SK-N-MC (cell line): ENCODE measurements around the gene B4GALNT4.

Experiments
- DNase-seq: peaks from one replicate; pipeline ENCODE4 v3.0.0-alpha.2; 2011; ENCODE audit warnings: low read depth, low spot score
- H3K27ac ChIP-seq: fragments of 200-600 bp; sonication (generic); 2 replicates; pipeline ENCODE4 v1.5.1; 2016; ENCODE audit warnings: mixed run types
- H3K36me3 ChIP-seq: fragments of 200-600 bp; sonication (generic); 2 replicates; pipeline ENCODE4 v1.6.1; 2017; ENCODE audit warnings: antibody characterized with exemption, low read length, mixed read lengths; ENCODE audit not compliant: insufficient read depth
- H3K4me3 ChIP-seq: fragments of 200-600 bp; sonication (generic); 2 replicates; pipeline ENCODE4 v1.5.1; 2016
- H3K9ac ChIP-seq: fragments of 200-600 bp; sonication (generic); 2 replicates; pipeline ENCODE4 v1.8.0; 2017; ENCODE audit warnings: mixed run types, mixed read lengths; ENCODE audit not compliant: insufficient read length
- H3K9me3 ChIP-seq: fragments of 200-600 bp; sonication (generic); 2 replicates; pipeline ENCODE4 v1.6.1; 2017; ENCODE audit warnings: low read depth, mild to moderate bottlenecking, antibody characterized with exemption, low read length, moderate library complexity, mixed read lengths
- EZH2 ChIP-seq: fragments of 200-600 bp; sonication (generic); IDR thresholded peaks from one replicate; pipeline ENCODE4 v1.6.1; 2017; ENCODE audit warnings: antibody characterized with exemption
- FOXP2 ChIP-seq: optimal IDR thresholded peaks from 2 replicates; pipeline ENCODE3; 2011; ENCODE audit warnings: mild to moderate bottlenecking, moderate library complexity; ENCODE audit not compliant: insufficient read depth; ENCODE audit errors: extremely low read length, control extremely low read depth
- POLR2AphosphoS5 ChIP-seq: IDR thresholded peaks from 2 replicates; pipeline ENCODE4 v1.6.1; 2012; ENCODE audit warnings: mild to moderate bottlenecking, low read depth, low read length, borderline replicate concordance

B4GALNT4 gene

DNA sequence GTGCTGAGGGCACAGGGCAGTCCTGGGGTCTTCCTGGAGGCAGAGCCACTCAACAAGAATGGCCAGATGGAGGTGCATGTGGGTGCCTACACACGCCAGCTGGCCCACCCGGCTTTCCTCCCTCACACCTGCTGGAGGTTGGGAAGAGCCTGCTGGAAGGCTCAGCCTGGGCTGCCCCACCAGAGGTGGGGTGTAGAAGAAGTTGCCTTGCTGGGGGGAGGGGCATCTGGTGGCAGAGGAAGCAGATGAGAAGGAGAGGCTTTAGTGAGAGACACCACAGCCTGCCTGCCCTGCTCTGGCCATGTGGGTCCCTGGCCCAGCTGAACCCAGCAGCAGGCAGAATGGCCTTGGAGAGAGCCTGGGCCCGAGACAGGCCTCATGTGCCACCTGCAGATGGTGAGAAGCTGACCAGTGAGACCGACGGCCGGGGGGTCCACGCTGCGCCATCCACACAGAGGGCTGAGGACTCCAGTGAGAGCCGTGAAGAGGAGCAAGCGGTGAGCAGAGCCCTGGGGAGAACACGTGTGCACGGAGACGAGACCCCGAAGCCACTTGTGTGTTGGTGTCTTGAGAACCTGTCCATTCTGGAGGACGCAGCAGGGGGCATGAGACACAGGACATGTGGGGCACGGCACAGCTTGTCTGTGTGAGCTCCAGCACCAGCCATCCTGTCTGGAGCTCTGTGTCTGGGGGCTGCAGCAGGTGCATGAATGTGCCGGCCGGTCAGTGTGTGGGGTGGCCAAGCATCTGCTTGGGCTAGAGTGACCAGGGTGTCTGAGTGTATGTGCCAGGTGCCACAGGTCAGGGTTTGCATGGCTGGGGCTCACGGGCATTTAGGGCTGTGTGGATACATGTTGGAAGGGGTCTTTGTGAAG lies 2.7 kb downstream of the B4GALNT4 start:
- H3K9me3 ChIP-seq: no peaks in the 10 kb centered on the region
- no peak for DNase-seq
- 0 out of 2 replicates have a peak overlapping the region, but pooled peaks have one; percentile 42 for H3K27ac ChIP-seq
- TF ChIP-seq POLR2AphosphoS5 (no peak), EZH2 (no peak), FOXP2 (no peak)
- peaks cover 20% of the 10 kb centered on the region; the same call in 1 of the 2 replicates for H3K36me3 ChIP-seq
- no peak overlapping the region for H3K9ac ChIP-seq
- no peak overlapping the region for H3K4me3 ChIP-seq

GRCh38 chr11:372809-373715 lies 3.8 kb downstream of the B4GALNT4 start:
- H3K9ac ChIP-seq: no peak overlapping the region
- no peaks in the 10 kb centered on the region for H3K9me3 ChIP-seq
- no peak overlapping the region for H3K4me3 ChIP-seq
- TF ChIP-seq EZH2 (no peak), POLR2AphosphoS5 (no peak), FOXP2 (no peak)
- H3K36me3 ChIP-seq: peaks cover 20% of the 10 kb centered on the region; the same call in 1 of the 2 replicates
- no peak overlapping the region for H3K27ac ChIP-seq
- DNase-seq: no peak

- Histone ChIP-seq H3K9ac (no peak overlapping the region), H3K36me3 (peaks cover 20% of the 10 kb centered on the region; the same call in 1 of the 2 replicates), H3K4me3 (no peak overlapping the region), H3K9me3 (no peaks in the 10 kb centered on the region), H3K27ac (no peak overlapping the region)
- TF ChIP-seq EZH2 (no peak), FOXP2 (no peak)
- no peak for DNase-seq
Measured at GRCh38 chr11:373716-374551, 4.6 kb downstream of the B4GALNT4 start.

DNA sequence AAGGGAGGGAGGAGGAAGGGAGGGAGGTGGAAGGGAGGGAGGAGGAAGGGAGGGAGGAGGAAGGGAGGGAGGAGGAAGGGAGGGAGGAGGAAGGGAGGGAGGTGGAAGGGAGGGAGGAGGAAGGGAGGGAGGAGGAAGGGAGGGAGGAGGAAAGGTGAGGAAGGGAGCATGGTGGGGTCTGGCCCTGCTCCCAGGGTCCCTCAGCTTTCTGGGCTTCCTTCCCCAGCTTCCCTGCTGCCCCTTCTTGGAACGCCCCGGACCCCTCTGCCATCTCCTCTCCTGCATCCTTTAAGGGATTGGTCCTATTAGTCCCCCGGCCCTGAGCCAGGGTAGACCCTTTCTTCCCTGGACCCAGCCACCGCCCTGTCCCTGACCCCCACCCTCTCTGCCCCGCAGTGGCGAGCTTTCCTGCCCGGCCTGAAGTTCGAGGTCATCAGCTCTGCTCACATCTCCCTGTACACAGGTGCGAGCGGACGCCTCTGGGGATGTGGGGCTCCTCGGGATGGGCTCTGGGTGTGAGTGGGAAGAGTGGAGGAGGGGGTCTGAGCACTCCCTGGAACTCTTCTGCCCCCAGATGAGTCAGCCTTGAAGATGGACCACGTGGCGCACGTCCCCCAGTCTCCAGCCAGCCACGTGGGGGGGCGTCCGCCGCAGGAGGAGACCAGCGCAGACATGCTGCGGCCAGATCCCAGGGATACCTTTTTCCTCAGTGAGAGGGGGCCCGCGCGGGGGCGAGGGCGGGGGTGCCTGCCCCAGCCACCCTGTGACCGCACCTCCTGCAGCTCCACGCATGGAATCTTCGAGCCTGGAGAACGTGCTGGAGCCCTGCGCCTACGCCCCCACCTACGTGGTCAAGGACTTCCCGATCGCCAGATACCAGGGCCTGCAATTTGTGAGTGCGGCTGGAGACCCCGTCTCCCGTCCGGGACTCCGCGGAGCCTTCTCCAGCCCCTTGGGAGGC lies 6.0 kb downstream of the B4GALNT4 start:
- Histone ChIP-seq H3K36me3 (peaks cover 20% of the 10 kb centered on the region; the same call in 1 of the 2 replicates), H3K27ac (no peak overlapping the region), H3K9ac (no peak overlapping the region), H3K4me3 (no peak overlapping the region), H3K9me3 (no peaks in the 10 kb centered on the region)
- DNase-seq: no peak
- no peak for TF ChIP-seq POLR2AphosphoS5
- TF ChIP-seq FOXP2: no peak
- no peak for TF ChIP-seq EZH2

DNA sequence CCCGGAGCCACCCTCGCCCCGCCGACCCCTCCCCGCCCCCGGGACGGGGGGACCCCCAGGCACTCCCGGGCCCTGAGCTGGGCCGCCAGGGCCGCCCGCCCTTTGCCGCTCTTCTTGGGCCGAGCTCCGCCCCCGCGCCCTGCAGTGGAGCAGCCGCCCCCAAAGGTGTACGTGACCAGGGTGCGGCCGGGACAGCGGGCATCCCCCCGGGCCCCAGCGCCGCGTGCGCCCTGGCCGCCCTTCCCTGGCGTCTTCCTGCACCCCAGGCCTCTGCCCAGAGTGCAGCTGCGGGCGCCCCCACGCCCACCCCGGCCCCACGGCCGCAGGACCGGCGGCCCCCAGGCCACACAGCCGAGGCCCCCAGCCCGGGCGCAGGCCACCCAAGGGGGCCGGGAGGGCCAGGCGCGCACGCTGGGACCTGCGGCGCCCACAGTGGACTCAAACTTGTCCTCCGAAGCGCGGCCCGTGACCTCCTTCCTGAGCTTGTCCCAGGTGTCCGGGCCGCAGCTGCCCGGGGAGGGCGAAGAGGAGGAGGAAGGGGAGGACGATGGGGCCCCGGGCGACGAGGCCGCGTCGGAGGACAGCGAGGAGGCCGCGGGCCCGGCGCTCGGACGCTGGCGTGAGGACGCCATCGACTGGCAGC lies 7.4 kb downstream of the B4GALNT4 start:
- Histone ChIP-seq H3K9me3 (no peaks in the 10 kb centered on the region), H3K36me3 (peaks cover 20% of the 10 kb centered on the region; the same call in 1 of the 2 replicates), H3K27ac (no peak overlapping the region), H3K9ac (no peak overlapping the region), H3K4me3 (no peak overlapping the region)
- no peak for DNase-seq
- TF ChIP-seq FOXP2: no peak
- TF ChIP-seq POLR2AphosphoS5: no peak
- no peak for TF ChIP-seq EZH2

DNA sequence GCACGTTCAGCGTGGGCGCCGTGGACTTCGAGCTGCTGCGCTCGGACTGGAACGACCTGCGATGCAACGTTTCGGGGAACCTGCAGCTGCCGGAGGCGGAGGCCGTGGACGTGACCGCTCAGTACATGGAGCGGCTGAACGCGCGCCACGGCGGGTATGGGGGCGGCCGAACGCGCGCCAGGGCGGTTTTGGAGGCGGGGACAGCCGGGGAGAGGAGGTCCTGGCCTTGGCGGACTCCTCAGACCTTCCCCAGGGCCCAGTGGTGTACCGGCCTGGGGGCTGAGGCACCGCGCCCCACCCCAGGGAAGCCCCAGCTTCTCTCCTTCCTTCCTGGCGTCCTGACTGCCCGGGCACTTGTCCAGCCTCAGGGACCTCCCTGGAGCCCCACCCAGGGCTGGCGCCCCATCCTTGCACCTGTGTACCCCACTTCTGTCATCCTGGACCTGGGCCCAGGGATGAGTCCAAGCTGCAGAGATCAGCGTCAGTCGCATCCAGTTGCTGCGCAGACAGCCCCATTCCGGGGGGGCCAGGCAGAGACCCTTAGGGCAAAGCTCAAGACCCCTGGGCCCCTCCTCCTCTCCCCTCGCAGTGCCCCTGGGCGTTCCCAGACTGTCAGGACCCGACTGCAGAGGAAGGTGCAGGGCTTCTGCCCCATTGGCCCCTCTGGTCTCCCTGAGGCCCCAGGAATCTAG lies 8.0 kb downstream of the B4GALNT4 start:
- TF ChIP-seq EZH2: no peak
- no peak for TF ChIP-seq POLR2AphosphoS5
- TF ChIP-seq FOXP2: no peak
- no peak overlapping the region for H3K27ac ChIP-seq
- no peak overlapping the region for H3K9ac ChIP-seq
- no peak for DNase-seq
- H3K36me3 ChIP-seq: peaks cover 14% of the 10 kb centered on the region; the same call in 1 of the 2 replicates
- no peaks in the 10 kb centered on the region for H3K9me3 ChIP-seq
- no peak overlapping the region for H3K4me3 ChIP-seq
